IMR-90 (cell line): ENCODE results near the gene SV2A.

Experiments used
- BHLHE40 ChIP-seq: fragments of 150-350 bp; IDR thresholded peaks from 2 replicates; pipeline ENCODE4 v1.6.1; 2016; ENCODE audit warnings: mild to moderate bottlenecking, low read depth, low read length
- CEBPB ChIP-seq: IDR thresholded peaks from 2 replicates; pipeline ENCODE4 v1.6.1; 2012; ENCODE audit warnings: low read depth, low read length, improper control_type of control experiment
- FOS ChIP-seq: fragments of 150-350 bp; IDR thresholded peaks from 2 replicates; pipeline ENCODE4 v1.6.1; 2016; ENCODE audit warnings: low read depth, low read length
- MAFK ChIP-seq: IDR thresholded peaks from 2 replicates; pipeline ENCODE4 v1.6.1; 2012; ENCODE audit warnings: low read depth, low read length, improper control_type of control experiment
- MXI1 ChIP-seq: IDR thresholded peaks from 2 replicates; pipeline ENCODE4 v1.6.1; 2012; ENCODE audit warnings: low read depth, mild to moderate bottlenecking, low read length, moderate library complexity, borderline replicate concordance
- POLR2A ChIP-seq: IDR thresholded peaks from 2 replicates; pipeline ENCODE4 v1.6.1; 2012; ENCODE audit warnings: mild to moderate bottlenecking, low read depth, low read length
- RAD21 ChIP-seq: IDR thresholded peaks from 2 replicates; pipeline ENCODE4 v1.6.1; 2012; ENCODE audit warnings: low read length, improper control_type of control experiment
- RCOR1 ChIP-seq: IDR thresholded peaks from 2 replicates; pipeline ENCODE4 v1.6.1; 2012; ENCODE audit warnings: mild to moderate bottlenecking, low read length, improper control_type of control experiment; ENCODE audit not compliant: insufficient replicate concordance
- RFX5 ChIP-seq: IDR thresholded peaks from 2 replicates; pipeline ENCODE4 v1.8.0; 2012; ENCODE audit warnings: low read depth, mild to moderate bottlenecking, low read length, moderate library complexity
- SMC3 ChIP-seq: fragments of 150-350 bp; IDR thresholded peaks from 2 replicates; pipeline ENCODE4 v1.6.1; 2016; ENCODE audit warnings: low read depth, mild to moderate bottlenecking, antibody characterized with exemption, low read length, moderate library complexity
- USF2 ChIP-seq: fragments of 150-350 bp; IDR thresholded peaks from 2 replicates; pipeline ENCODE4 v1.6.1; 2017; ENCODE audit warnings: mild to moderate bottlenecking, antibody characterized with exemption, low read length, low read depth
- TF ChIP-seq, protein P1 (sequence below): conservative IDR thresholded peaks from 2 replicates; pipeline ENCODE4 v1.5.1; 2012; ENCODE audit warnings: mild to moderate bottlenecking, low read depth, low read length, improper control_type of control experiment

DNA sequence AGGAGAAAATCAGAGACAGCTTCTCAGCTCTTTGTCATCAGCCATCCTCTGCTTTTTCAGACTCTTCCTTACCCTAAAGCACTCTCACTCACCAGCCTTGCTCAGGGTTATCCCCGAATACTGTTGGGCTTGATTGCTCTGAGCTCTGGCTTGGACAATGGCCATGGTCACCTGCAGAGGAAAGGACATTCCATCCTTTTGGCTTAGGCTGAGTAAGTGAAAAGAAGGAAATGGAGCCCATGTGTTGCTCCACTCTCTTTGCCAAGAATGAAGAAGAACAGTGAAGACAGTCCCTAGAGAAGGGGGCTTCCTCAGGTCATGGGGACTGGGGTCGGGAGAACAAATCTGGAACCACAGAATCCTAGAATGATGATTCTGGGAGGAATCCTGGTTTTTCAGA is 16.7 kb upstream of the SV2A start:
- TF ChIP-seq POLR2A, result no peak
- TF ChIP-seq MXI1, result no peak
- TF ChIP-seq, protein P1, sequence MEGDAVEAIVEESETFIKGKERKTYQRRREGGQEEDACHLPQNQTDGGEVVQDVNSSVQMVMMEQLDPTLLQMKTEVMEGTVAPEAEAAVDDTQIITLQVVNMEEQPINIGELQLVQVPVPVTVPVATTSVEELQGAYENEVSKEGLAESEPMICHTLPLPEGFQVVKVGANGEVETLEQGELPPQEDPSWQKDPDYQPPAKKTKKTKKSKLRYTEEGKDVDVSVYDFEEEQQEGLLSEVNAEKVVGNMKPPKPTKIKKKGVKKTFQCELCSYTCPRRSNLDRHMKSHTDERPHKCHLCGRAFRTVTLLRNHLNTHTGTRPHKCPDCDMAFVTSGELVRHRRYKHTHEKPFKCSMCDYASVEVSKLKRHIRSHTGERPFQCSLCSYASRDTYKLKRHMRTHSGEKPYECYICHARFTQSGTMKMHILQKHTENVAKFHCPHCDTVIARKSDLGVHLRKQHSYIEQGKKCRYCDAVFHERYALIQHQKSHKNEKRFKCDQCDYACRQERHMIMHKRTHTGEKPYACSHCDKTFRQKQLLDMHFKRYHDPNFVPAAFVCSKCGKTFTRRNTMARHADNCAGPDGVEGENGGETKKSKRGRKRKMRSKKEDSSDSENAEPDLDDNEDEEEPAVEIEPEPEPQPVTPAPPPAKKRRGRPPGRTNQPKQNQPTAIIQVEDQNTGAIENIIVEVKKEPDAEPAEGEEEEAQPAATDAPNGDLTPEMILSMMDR, result no peak
- no peak for TF ChIP-seq MAFK
- TF ChIP-seq RFX5, result no peak
- no peak for TF ChIP-seq CEBPB
- no peak for TF ChIP-seq BHLHE40
- TF ChIP-seq RCOR1, result no peak
- TF ChIP-seq FOS, result no peak
- TF ChIP-seq RAD21, result no peak
- no peak for TF ChIP-seq USF2
- no peak for TF ChIP-seq SMC3
